HG03159 (cell line): Measurements from ENCODE around the gene DPF1.
"Not testable (repeated sequence)": the region's sequence is repeated elsewhere in the genome, so short reads cannot be mapped to it uniquely, and the experiment has no call there.

Source experiments
- ATAC-seq: cut with Tn5 transposase; IDR thresholded peaks from one replicate; pipeline ENCODE4 v1.9.1; 2021; ENCODE audit warnings: mild to moderate bottlenecking, moderate library complexity; ENCODE audit not compliant: unreplicated experiment

Gene DPF1

GRCh38 chr19:38224014-38224862 is at the start of gene DPF1:
Gene DPF1, minus strand, starts transcription at chr19:38224222. Its CDS starts 80 bp downstream, at chr19:38224142.
- peak; percentile 68 for ATAC-seq

- ATAC-seq, result no peak
Measured at GRCh38 chr19:38273499-38273898, 49.5 kb upstream of the DPF1 start.

- ATAC-seq, result no peak
Measured at GRCh38 chr19:38270587-38271167, 46.7 kb upstream of the DPF1 start.

- ATAC-seq, result no peak
Measured at GRCh38 chr19:38268539-38268938, 44.5 kb upstream of the DPF1 start.

GRCh38 chr19:38267761-38268483 is 43.9 kb upstream of the DPF1 start:
- ATAC-seq, result no peak

- ATAC-seq, result no peak
Measured at GRCh38 chr19:38266981-38267597, 43.1 kb upstream of the DPF1 start.

GRCh38 chr19:38265921-38266429 is 42.0 kb upstream of the DPF1 start:
- ATAC-seq, result no peak

- no peak for ATAC-seq
Measured at GRCh38 chr19:38265213-38265861, 41.3 kb upstream of the DPF1 start.

GRCh38 chr19:38264486-38265212 is 40.6 kb upstream of the DPF1 start, which contains the start of gene SPINT2:
Gene SPINT2, plus strand, starts transcription at chr19:38264573. Its CDS starts 320 bp downstream, at chr19:38264893.
- peak; percentile 44 for ATAC-seq

- peak; percentile 63 for ATAC-seq
Measured at GRCh38 chr19:38263689-38264485, 39.9 kb upstream of the DPF1 start.

GRCh38 chr19:38262585-38263268 is 38.7 kb upstream of the DPF1 start:
- no peak for ATAC-seq

GRCh38 chr19:38261942-38262341 is 37.9 kb upstream of the DPF1 start:
- ATAC-seq, result not testable (repeated sequence)

- no peak for ATAC-seq
Measured at GRCh38 chr19:38255383-38256014, 31.5 kb upstream of the DPF1 start.

- ATAC-seq, result no peak
Measured at GRCh38 chr19:38253788-38254187, 29.8 kb upstream of the DPF1 start.

GRCh38 chr19:38252941-38253691 is 29.1 kb upstream of the DPF1 start:
- ATAC-seq, result no peak

GRCh38 chr19:38252385-38252784 is 28.4 kb upstream of the DPF1 start:
- ATAC-seq, result no peak

GRCh38 chr19:38251564-38252051 is 27.6 kb upstream of the DPF1 start:
- ATAC-seq, result no peak
